Stimulated activated CD4-positive, alpha-beta T cell treated with anti-CD3 and anti-CD28 coated beads, Interleukin-1b, Interleukin-23, amount 100 ng/mL, for 4 hours (primary cell): ENCODE measurements around the gene OTUB2.

Experiments
- DNase-seq, 2 donors: peaks; one replicate each; pipeline ENCODE4 v3.0.0-alpha.2; 2020; ENCODE audit warnings: low read depth in 2 of 2

The OTUB2 gene

GRCh38 chr14:94026173-94026888 is at the start of gene OTUB2:
TSS of gene OTUB2 (plus strand) at chr14:94026340. CDS start at chr14:94026538, 198 bp downstream.
- peak; percentile 93 for DNase-seq

- DNase-seq, result no peak
Observed at GRCh38 chr14:93976477-93977057, 49.6 kb upstream of the OTUB2 start, which contains the start of gene ASB2. TSS of gene ASB2 (minus strand) at chr14:93976570. CDS start at chr14:93964539, 12,031 bp downstream.

DNA sequence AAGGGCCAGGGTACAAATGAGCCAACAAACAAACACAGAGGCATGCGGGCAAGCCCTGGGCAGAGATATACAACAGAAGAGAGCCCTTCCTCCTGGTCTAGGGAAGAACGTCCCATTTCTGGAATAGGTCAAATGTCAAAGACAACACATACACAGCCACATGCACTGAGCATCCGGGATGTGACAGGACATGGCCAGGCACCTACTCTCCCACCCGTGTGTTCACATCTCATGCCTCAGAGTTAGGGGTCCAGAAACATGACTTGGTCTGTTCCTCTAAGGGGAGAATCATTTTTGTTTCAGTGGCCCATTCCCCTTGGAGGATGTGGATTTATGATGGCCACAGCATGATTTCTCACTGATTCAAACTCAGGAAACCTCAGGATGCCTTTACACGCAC is 49.0 kb upstream of the OTUB2 start:
- no peak for DNase-seq

DNA sequence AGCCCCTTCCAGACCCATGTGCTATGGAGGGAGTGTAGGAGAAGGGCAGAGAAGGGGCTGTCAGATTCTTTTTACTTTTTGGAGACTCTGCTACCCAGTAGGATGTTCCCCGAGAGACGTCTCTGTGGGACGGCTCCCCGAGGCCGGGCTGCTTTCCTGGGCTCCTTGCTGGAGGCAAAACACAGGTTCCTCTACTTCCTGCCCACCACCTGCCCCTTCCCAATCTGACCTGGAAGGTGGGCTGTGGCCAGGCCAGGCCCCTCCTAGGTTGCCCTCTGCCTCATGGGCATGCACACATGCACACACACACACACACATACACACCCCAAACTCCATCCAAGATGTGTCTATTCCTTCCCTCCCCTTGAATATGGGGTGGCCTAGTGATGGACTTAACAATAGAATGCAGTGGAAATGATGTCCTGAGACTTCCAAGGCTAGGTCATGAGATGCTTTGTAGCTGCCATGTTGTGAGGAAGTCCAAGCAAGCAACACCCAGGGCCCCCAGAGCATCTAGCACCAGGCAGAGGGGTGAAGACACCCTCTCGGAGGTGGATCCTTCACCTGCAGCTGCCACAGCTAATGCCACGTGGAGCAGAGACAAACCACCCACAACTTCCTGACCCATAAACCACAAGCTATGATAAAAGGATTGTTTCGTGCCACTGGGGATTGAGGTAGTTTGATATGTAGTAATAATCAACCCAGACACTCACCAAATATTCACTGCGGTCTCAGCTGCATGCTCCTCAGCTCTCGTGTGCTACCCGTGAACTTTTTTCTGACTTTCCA is 48.2 kb upstream of the OTUB2 start:
- DNase-seq, result peak; percentile 51 to 62

DNA sequence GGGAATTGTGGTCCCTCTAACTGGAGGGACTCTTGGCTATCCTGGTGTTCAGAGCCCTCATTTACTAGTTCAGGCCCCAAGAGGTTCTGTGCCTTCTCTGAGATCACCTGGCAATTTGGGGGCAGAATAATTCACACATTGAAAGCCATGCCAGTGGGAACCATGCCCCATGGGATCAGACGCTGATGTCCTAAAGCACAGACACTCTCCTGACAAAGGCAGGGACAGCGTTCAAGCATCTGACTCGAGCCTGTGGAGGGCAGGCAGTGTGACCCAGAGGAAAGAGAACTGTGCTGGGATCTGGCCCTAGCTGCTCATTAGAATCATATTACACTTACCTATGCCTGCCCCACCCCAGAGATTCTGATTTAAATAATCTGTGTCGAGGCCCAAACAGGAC is 47.4 kb upstream of the OTUB2 start:
- DNase-seq, result no peak

DNA sequence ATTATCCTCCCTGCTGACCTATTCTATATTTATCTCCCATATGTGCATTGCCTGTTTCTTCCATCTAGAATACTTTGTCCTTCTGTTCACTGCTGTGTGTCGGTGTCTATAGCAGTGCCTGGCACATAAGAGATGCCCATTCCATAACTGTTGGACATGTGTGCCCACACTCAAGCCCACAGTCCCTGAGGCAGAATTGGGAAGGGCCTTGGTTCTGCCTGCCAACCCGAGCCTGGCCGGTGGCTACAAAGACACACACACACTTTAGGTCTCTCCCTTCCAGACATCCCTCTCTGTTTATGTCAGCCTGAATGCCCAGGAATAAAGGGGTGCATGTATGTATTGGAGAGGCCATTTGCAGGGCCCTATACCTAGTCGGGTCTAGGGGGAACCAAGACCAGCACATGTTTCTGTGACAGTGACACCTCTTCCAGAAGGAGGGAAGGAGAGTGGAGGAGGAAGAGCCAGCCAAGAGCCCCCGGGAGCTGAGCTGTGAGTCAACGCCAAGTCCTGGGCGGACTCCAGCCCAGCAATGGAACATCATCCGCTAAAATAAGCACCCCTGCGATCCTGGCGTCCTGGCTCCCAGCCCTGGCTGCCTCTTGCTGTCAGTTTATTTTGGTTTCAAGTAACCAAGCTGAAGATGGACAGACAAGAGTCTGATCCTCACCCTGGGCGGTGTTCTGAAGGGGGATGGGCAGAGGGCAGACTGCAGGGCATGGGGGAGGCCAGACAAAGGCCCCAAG is 45.5 kb upstream of the OTUB2 start:
- no peak for DNase-seq

DNA sequence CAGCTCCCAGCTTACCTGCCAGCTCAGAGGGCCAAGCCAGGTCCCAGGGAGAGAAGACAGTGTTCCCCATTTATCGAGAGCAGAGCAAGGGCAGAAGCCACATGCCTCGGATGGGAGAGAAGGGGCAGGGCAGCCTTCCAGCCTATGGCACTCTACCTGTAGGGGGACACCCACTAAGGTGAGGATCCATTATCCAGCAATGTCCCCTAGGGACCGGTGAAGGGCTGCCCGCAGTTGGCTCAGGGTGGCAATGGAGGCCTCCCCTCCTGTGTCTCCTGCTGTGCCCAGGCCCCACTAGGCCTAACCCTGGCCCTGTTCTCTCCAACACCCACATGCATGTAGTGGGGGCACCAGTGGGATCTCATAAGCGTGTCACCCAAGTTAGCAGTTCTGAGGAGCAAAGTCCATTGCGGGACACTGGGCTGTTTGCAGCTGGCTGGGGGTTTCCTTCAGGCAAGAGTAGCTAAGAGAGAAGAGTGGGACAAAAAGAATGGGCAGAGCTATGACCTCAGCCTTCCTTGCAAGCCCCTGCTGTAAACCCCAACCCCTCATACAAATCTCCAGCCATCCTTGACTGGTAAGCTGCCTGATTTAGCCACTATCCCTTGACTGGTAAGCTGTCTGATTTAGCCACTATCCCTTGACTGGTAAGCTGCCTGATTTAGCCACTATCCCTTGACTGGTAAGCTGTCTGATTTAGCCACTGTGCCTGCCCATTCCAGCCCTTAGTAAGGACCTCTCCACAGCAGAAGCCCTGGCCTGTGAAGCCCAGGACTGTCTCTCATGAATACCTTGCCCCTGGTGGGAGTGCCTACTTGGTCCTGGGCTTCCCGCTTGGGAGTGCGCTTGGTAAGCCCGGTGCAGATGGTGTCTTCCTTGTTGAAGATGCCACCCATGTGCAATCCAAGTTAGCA is 44.6 kb upstream of the OTUB2 start:
- DNase-seq, result no peak

- DNase-seq, result no peak
Observed at GRCh38 chr14:93982230-93983007, 43.7 kb upstream of the OTUB2 start.

DNA sequence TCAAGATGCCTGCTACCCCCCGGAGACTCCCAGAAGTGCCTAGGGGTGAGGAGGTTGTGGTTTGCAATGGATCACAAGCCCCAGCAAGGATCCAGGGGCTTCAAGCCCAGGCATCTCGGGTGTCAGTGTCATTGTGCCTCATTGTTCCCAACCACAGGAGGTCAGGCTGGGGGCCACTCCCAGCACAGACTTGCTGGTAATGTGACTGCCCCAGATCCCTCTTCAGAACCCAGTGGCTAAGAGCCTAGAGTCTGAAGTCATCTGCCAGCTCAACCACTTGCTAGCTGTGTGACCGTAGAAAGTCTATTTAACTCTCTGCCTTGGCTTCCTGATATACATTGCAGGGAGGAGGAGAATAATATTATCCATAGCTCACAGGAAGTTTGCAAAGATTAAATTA is 42.1 kb upstream of the OTUB2 start:
- DNase-seq, result no peak

- no peak for DNase-seq
Observed at GRCh38 chr14:93984987-93985410, 41.1 kb upstream of the OTUB2 start.

DNA sequence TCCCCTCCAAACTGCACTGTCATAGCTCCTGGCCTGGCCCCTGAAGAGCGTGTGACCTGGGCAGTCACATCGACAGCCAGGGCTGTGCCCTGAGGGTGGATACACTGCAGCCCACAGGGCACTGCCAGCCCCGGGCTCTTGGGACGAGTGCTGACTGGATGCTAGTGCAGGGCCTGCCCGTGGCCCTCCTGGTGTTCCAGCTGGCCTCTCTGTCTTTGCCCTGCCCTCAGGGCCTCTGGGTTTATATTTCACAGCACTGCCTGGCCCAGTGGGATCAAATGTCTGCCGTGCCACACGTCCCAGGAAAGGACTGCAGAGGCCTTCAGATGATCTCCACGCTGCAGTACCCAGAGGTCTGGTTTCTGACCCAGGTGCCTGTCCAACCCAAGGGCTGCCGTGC is 39.2 kb upstream of the OTUB2 start:
- DNase-seq, result no peak

DNA sequence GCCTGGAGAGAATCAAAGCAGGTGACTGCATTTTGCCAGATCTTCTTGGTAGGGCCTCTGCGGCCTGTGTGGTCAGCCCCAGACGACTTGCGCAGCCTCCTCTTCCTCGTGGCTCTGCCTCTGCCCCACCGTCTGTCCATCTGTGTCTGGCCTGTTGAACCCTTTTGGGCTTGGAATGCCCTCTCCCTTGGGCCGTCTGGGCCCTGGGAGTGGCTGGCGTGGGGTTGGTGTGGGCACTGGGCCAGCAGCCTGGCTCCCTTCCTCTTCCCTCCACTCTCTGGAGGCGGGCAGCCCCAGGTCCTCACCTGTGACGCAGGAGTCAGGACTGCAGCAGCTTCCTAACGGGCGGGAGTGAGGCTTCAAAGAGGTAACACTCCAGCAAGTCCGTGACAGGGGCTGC is 38.8 kb upstream of the OTUB2 start:
- no peak for DNase-seq

GRCh38 chr14:93987815-93988476 is 38.2 kb upstream of the OTUB2 start:
- DNase-seq, result no peak

GRCh38 chr14:93989939-93990338 is 36.2 kb upstream of the OTUB2 start:
- no peak for DNase-seq

DNA sequence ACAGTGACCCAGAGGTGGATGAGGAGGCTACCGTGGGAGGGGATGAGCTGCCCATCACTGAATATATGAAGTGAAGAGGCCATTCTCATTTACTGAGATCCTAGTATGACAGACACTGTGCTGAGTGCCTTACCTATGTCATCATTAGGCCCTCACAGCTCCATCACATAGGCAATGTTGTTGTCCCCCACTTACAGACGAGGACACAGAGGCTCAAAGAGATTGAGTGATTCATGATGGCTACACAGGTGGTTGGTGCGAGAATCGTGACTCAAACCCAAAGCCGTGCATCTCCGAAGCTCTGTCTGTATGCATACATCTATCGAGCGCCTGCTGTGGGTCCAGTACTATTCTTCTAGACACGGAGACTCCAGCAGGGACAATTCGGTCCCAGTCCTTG is 34.9 kb upstream of the OTUB2 start:
- DNase-seq, result no peak

- DNase-seq, result no peak
Observed at GRCh38 chr14:93991649-93992048, 34.5 kb upstream of the OTUB2 start.

DNA sequence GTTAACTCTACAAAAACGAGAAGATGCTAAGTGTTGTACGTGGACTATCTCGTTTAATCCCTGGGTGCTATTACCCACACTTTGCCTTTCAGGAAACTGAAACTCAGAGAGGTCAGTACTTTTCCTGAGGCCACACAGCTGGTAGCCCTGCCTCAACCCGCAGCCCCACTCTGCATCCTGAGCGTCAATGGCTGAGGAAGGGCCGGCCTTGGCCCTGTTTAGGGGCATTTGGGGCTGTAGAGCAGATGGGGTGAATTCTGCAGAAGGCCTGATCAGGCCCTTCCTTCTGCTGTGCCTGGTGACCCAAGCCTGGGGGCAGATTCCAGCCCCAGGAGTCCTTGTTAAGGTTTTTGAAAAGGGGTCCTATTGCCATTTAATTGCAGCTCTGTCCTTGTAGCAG is 32.8 kb upstream of the OTUB2 start:
- DNase-seq, result no peak

DNA sequence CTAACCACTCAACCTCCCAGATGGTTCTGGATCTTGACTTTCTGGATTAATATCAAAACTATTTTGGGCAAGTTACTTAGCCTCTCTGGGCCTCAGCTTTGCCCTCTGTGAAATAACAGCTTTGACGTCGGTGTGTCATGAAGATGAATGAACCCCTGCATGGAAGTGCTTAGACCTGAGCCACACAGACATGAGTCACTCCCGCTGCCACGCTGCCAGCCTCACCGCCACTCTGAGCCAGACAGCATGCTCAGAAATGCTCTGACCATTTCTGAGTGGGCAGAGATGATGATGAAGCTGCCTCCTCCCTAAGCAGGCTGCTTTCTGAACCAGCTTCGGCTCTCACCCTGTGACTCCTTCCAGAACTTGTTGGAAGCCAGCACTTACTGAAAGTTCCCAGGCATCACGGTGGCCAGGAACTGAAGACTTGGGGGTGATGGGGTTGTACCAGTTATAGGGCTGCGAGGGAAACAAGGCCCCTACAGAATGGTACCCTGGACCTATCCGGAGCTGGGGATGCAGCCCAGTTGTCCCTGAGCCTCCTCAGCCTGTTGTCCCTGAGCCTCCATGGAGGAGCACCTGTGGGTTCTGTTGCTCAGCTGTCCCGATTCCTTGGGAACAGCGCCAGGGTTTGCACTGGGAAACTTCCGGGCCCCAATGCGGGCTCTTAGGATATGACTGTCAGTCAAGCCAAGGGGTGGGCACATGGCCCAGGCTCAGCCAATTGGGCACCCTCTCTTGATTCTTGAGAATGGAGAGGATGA is 31.0 kb upstream of the OTUB2 start:
- peak; percentile 42 to 49 for DNase-seq

DNA sequence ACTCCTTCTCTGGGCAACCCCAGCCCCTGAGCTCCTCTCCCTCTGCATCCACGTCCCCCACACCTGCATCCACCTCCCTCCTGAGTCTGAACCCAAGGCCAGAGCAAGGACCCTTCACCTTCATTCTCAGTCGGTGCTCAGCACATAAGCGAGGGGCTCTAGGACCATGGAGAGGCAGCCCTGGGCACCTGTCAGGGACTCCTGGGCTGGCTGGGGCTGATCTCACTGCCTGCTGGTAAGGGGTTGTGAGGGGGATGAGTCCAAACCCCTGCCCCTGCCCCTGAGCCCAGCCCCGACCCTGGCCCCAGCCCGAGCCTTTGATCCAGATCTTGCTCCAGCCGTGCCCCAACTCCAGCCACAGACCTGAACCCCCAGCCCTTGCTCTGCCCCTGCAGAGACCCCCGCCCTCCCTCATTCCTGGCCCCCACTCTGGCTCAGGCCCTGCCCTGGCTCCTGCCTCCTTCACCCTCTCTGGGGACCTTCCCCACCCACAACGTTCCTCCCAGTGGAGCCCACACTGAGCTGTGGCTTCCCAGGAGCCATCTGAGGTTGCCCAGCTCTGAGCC is 29.9 kb upstream of the OTUB2 start:
- no peak for DNase-seq
